Ureter (tissue), 1 donor: ENCODE measurements around the gene TBKBP1. TPM values are rescaled to one million over a fixed set of nuclear protein-coding genes. Genes with fewer than 3 reads are reported as not detected.
A peak's percentile ranks its signal among the peaks of the same experiment; 100 is the strongest.

Source experiments
- DNase-seq: peaks from one replicate; pipeline ENCODE4 v3.0.0-alpha.2; 2020; ENCODE audit warnings: low spot score
- total RNA-seq: library from RNA; stranded (reverse); gene quantifications from one replicate; pipeline ENCODE4 v1.2.4, GENCODE V29; 2023
- donor health status: DM: yes; HTN: yes; CAD: no.

TBKBP1 gene
- total RNA-seq, 1 donor from 2014 or later: 9.2 TPM

GRCh38 chr17:47697906-47698711 is 4.1 kb downstream of the TBKBP1 start:
- no peak for DNase-seq

- DNase-seq: peak; percentile 70
Measured at GRCh38 chr17:47698749-47699535, 5.0 kb downstream of the TBKBP1 start.

- DNase-seq: no peak
Measured at GRCh38 chr17:47699536-47699840, 5.5 kb downstream of the TBKBP1 start.

GRCh38 chr17:47700471-47701449 is 6.8 kb downstream of the TBKBP1 start:
- no peak for DNase-seq

- no peak for DNase-seq
Measured at GRCh38 chr17:47701608-47702007, 7.6 kb downstream of the TBKBP1 start.

GRCh38 chr17:47702391-47702995 is 8.5 kb downstream of the TBKBP1 start:
- DNase-seq: no peak

GRCh38 chr17:47703191-47703591 is 9.2 kb downstream of the TBKBP1 start:
- no peak for DNase-seq

- DNase-seq: no peak
Measured at GRCh38 chr17:47703671-47704070, 9.7 kb downstream of the TBKBP1 start.

- DNase-seq: no peak
Measured at GRCh38 chr17:47704116-47704515, 10.2 kb downstream of the TBKBP1 start.

GRCh38 chr17:47704736-47705135 is 10.8 kb downstream of the TBKBP1 start:
- no peak for DNase-seq

- DNase-seq: no peak
Measured at GRCh38 chr17:47705536-47706530, 11.9 kb downstream of the TBKBP1 start.

GRCh38 chr17:47707056-47707804 is 13.3 kb downstream of the TBKBP1 start:
- DNase-seq: no peak

GRCh38 chr17:47707884-47708283 is 13.9 kb downstream of the TBKBP1 start:
- DNase-seq: no peak

GRCh38 chr17:47708312-47708863 is 14.4 kb downstream of the TBKBP1 start:
- DNase-seq: no peak

- no peak for DNase-seq
Measured at GRCh38 chr17:47708864-47709541, 15.0 kb downstream of the TBKBP1 start.

GRCh38 chr17:47709594-47709993 is 15.6 kb downstream of the TBKBP1 start:
- no peak for DNase-seq

GRCh38 chr17:47711366-47712099 is 17.6 kb downstream of the TBKBP1 start:
- DNase-seq: no peak
